Islet of Langerhans (tissue), 1 donor: ENCODE data around the gene ZFP1.
A peak's percentile ranks its signal among the peaks of the same experiment; 100 is the strongest.

ENCODE experiments used
- FAIRE-seq: peaks from one replicate; lab custom pipeline; 2011; peaks lifted over from hg19 to GRCh38; lab: Jason Lieb, UNC

The ZFP1 gene

GRCh38 chr16:75148311-75149195, at the start of gene ZFP1:
Gene ZFP1 (plus strand): TSS chr16:75148524. CDS start chr16:75152952, 4,428 bp downstream.
- no peak for FAIRE-seq

DNA sequence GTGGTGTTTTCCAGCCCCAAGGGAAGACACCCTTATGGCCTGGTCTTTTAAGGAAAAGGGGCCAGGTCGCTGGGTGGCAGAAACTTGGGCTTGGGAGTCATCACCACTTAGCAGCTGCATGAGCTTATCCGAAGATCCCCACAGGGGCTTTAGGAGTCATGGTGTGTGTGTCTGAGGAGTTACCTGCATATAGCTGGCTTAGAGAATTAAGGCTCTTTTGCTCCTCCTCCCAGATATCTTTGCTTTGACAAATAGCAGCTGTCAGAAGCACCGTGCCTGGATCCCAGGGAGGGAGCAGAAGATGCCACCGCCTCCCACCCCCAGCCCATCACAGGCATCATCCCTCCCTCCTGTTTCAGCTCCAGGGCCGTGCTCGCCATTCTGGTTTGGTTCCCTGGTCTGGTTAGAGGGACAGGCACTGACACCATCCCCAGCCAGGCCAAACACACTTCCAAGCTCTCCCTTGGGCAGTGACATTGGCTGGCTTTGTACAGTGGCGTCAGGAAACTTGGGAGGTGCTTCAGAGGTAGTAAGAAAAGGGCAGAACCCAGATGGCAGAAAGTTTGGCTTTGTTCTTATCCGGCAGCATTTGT, 49.2 kb upstream of the ZFP1 start:
- no peak for FAIRE-seq

- FAIRE-seq: no peak
These were observed 48.4 kb upstream of the ZFP1 start for GRCh38 chr16:75099738-75100602.

- FAIRE-seq: no peak
These were observed 47.7 kb upstream of the ZFP1 start for GRCh38 chr16:75100603-75100990.

DNA sequence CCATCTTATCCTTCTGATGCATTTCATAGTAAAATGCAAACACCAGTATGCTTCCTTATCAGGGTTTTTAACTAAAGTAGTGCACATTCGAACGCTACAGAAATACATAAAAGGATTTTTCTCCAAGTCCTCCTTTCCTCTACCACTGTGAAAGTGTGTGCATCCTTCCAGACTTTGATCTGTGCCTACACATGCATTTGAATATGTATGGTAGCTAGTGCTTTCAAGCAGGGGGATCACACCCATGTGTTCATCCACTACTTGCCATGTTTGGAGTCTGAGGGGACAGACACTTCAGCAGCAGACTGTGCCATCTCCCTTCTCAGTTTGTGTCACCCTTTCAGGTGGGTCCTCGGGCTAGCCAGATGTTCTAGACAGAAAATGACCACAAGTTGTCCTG, 46.7 kb upstream of the ZFP1 start:
- FAIRE-seq: no peak

DNA sequence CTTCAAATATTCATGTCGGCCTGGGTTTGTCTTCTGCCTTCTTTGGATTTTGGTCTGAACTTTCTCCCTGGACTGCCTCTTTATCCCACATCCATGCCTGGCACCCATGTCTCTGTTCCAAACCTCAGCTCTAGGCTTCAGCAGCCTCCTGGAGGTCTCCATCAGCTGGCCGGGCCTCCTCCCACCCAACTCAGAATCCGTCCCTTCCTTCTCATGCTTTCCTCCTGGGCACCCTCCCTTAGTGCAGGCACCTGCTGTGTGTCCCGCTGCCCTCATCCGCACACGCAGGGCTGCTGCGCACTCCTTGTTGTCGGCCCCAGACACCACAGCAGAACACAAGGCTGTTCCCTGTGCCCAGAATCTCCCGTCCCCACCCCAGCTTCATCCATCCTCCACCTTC, 45.7 kb upstream of the ZFP1 start:
- no peak for FAIRE-seq

DNA sequence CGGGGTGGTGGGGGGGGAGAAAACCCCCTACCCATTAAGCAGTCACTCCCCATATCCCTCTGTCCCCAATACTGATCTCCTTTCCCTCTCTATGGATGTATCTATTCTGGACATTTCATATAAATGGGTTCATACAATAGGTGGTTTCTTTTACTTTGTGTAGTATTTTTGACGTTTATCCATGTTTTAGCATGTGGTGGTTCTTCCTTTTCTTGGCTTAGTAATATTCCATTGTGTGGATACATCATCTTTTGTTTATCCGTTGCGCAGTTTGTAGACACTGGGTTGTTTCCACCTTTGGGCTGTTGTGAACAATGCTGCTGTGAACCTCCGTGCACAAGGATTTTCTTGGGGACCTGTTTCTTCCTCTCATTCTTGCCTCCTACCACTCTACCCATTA, 44.3 kb upstream of the ZFP1 start:
- no peak for FAIRE-seq

DNA sequence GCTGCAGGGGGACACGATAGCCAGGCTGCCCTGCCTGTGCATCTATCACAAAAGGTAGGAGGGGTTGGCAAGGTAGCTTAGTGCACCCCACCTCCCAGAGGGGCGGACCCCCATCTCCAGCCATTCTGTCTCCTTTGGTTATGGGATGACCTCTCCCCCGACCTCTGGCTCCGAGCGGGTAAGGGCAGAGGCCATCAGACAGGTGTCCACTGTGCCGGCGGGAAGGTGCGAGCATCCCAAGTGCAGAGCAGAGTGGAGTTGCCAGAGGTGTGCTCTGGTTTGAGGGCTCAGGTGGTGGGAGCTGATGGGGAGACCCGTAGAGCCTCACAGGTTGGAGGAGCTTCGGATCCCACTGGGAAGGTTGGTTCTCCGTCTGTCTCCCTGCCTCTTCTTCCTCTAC, 43.5 kb upstream of the ZFP1 start:
- no peak for FAIRE-seq

DNA sequence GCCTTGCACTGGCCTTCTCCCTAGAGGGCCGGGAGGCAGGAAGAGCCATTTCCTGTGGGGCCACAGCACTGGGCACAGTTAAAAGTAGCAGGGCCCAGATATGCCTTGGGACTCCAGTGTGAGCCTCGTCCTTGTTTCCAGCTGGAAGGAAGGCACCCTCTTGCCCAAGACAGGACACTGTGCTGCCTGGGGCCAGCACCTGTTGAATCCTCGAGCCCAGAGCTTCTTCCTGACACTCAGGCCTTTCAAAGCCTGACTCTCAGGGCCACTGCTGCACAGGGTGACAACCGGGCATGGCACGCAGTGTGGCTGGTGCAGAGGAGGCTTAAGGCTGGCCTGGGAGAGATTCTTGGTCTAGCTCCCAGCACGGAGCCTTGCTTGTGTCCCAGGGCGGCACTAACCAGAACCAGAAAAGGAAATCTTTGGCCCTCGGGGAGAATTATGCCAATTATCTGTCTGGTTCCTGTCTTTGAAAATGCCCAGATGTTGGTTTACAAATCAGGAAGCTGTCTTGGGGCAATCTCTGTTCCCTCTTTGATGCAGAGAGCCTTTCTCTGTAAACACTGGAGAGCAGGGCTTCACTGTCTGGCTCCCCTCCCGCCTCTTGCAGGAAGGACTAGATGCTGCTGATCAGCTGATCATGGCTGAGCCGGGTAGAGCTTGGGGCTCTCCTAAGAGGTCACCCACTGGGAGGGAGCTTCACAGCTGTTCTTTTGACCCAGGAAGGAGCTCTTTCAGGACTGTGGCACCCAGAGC, 42.8 kb upstream of the ZFP1 start:
- no peak for FAIRE-seq

- no peak for FAIRE-seq
These were observed 41.7 kb upstream of the ZFP1 start for GRCh38 chr16:75106351-75107274.

GRCh38 chr16:75107505-75107904, 40.8 kb upstream of the ZFP1 start:
- no peak for FAIRE-seq

DNA sequence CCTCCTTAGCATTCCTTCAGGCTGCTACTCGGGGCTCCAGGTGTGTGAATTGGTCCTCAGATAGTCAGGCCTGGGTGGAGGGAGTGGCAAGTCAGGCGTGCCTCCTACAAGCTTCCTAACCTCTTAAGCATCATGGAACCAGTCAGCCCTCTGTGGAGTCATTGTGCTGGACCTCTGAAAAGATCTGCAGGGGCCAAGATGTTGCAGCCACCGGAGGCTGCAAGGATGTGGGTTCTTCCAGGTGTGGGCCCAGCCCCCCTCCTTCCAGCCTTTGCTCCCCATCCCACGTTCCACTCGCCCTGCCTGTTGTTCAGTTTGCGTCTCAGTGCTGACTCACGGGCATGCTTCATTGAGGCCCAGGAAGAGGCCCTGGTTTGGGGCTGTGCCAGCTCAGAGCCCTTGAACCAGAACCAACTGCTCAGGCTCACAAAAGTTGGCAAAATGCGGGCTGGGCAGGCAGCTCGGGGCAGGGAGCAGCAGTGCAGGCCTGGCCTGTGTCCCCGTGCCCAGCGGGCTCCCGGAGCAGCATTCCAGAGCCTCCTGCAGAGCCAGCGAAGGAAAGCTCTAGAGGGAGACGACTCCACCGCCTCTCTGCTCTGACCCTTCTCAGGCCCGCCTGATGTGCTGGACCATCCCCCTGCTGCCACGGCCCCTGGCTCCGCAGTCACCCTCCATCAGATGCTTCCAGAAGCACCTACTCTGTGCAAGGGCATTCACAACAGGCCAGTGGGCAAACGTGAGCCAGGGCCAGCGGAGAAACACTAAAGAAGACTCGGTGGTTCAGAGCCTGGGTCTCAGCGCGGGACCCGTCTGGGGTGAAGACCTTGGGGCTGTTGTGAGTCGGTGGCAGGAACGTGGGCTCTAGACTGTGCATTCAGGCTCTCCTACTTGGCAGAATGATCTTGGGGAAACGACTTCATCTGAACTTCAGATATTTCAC, 39.3 kb upstream of the ZFP1 start:
- no peak for FAIRE-seq

- FAIRE-seq: no peak
These were observed 38.5 kb upstream of the ZFP1 start for GRCh38 chr16:75109732-75110243.

- FAIRE-seq: peak; percentile 60
These were observed 37.4 kb upstream of the ZFP1 start for GRCh38 chr16:75110637-75111513.

- FAIRE-seq: no peak
These were observed 36.8 kb upstream of the ZFP1 start for GRCh38 chr16:75111514-75111940.

DNA sequence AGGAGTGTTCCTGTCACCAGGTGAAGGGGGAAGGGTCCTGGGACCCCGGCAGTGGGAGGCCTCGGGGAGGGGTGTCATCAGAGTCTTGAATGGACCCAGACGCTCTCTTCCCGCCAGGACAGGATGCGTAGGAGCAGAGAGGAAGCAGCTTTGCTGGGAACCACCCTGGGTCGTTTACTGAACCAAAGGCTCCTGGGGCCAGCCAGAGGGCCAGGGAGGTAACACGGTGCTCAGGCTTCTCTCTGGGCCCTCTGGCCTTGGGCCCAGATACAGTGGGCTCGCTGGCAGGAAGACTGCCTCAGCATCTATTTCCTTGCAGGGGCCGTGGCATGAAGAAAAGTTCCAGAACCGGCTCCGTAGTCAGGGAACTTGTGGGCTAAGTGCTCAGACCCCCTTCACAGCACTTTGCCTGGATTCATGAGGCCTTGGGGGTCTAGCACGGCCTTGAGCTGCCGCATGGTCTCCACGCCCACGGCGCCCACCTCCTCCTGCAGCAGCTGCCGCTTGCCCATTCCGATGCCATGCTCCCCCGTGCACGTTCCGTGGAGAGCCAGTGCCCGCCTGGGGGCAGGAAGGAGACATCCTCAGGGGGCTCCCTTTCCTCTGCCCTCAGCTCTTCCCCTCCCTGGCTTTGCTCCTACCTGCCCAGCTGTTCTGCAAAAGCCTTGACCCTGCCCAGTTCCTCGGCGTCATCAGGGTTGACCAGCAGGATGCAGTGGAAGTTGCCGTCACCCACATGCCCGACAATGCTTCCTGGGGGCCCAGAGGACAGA, 36.2 kb upstream of the ZFP1 start:
- no peak for FAIRE-seq

DNA sequence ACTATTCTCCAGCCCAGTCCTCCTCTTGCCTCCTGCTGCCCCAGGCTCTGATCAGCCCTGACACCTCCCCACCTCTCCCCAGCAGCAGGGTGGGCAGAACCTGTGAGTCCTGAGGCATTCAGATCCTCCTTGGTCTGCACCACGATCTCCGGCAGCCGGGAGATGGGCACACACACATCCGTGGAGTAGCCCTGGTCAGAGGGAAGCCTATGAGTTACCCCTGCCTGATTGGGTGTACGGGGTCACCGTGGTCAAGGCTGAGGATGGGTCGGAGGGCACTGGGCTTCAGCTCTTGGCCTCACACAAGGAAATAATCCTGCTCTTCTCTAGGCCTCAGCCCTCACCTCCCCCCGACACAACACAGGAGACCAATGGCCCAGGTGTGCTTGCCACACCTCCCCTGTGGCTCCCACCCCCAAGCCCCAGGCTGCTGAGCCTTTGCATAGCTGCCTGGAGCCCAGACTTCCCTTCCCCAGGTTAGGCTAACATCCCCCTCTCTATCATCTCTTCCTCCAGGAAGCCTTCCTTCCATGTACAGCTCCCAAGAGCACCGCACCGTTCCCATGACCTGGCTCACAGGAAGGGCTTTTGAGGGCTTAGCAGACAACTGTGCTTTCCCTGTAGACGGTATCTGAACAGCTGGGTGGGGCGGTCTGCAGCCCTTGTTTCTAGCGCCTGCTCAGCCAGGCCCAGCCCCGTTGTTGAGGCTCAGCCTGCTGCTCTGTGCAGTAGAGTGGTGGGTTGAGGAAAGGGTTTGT, 35.4 kb upstream of the ZFP1 start:
- FAIRE-seq: no peak
